Stomach (tissue), 4 donors: ENCODE measurements around the gene FNDC10.
"Not testable (repeated sequence)": the region's sequence is repeated elsewhere in the genome, so short reads cannot be mapped to it uniquely, and the experiment has no call there.

Experiments
- CTCF ChIP-seq, 7 experiments: fragments of 450-650 bp in 4 of 7; fragments of 200-600 bp in 3 of 7; sonication (generic) in 3 of 7; IDR thresholded peaks; one replicate each; pipeline ENCODE4 v1.5.1; 2016 to 2019; ENCODE audit warnings: antibody characterized with exemption in 7 of 7, control low read depth in 2 of 7, mild to moderate bottlenecking in 1 of 7
- POLR2A ChIP-seq, 4 donors: fragments of 450-650 bp; IDR thresholded peaks; one replicate each; pipeline ENCODE4 v1.6.1; 2016; ENCODE audit warnings: antibody characterized with exemption in 4 of 4, control low read depth in 2 of 4, mild to moderate bottlenecking in 1 of 4, moderate library complexity in 1 of 4
- POLR2AphosphoS5 ChIP-seq, 3 donors: sonication (generic); formaldehyde crosslinking; IDR thresholded peaks; one replicate each; pipeline ENCODE4 v1.6.1; 2016; ENCODE audit warnings: antibody characterized with exemption in 3 of 3

- not testable (repeated sequence) for TF ChIP-seq CTCF, POLR2A, POLR2AphosphoS5 (IDR thresholded peaks at IDR 0.05)
Measured at GRCh38 chr1:1639368-1639767, 39.4 kb upstream of the FNDC10 start.
